ENCODE results near the gene METTL4. TPM values are rescaled to one million over a fixed set of nuclear protein-coding genes. Genes with fewer than 3 reads are reported as not detected.

The METTL4 gene
- 3.6 TPM for polyA plus RNA-seq (2012; ENCODE audit: insufficient read depth, insufficient read length, low read depth)

DNA sequence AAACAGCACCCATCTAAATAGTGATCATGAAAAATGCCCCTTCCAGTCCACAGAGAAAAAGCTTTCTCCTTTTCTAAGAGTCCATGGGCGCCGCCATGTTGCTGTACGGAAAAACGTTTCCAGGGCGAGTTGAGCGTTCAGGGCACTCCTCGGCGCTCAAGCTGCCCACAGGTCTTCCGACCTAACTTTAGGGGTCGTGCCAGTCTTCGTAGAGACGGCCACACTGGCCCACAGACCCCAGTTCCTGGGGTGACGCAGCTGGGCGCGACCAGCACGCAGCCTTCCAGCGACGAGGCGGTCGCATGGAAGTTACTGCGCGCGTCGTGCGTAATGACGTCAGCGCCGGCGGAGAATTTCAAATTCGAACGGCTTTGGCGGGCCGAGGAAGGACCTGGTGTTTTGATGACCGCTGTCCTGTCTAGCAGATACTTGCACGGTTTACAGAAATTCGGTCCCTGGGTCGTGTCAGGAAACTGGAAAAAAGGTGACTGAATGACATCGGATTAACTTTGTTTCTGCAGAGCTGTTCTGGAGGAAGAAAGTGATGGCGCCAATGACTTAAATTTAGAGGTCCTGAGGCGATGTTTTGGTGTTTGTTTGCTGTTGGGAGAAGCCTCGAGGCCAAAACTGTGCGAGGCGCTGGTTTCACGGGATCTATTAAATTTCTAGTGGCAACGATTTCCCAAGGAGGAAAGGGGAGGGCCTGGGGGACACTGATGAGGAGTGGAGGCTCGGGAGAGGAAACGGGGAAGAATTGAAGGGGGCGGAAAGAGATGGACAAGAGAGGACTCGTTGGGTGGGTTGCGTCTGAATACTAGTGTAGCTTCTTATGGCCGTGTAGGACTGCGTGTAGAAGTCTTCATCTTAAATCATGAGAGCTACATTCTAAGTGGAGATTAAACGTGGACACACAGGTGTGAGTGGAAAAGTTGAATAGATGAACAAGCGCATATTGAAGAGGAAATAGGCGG lies at the start of gene METTL4, which contains the start of gene NDC80:
METTL4 (minus strand) TSS at position 306 of the 971 bp plus-strand sequence. CDS start 4,289 bp downstream, outside the sequence.
NDC80 (plus strand) TSS at position 358 of the 971 bp plus-strand sequence. CDS start 1,429 bp downstream, outside the sequence.
- TF ChIP-seq CTCF (IDR thresholded peaks at IDR 0.05; ENCODE audit: low read depth, low read length), result no peak
- DNase-seq, result peak; percentile 81
- Histone ChIP-seq H3K4me3 (ENCODE audit: low read depth, low read length) (peak within 1 kb of the TSS; percentile 93), H3K9me3 (no peaks in the 10 kb centered on the region), H3K4me1 (no peaks in the 10 kb centered on the region), H3K27me3 (no peaks in the 10 kb centered on the region), H3K36me3 (peaks cover 3% of the 10 kb centered on the region)

DNA sequence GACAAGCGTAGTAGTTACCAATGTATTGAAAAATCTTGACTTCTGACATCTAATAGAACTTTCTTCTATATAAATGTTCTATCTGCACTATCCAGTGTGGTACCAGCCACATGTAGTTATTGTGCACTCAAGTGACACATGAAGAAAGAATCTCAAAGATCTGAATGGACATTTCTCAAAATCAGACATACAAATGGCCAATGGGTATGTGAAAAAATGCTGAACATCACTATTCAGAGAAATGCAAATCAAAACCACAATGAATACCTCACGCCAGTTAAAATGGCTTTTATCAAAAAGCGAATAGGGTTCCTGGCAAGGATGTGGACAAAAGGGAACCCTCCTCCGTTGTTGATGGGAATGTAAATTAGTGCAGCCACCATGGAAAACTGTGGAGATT lies 46.7 kb upstream of the METTL4 start:
- H3K9me3 ChIP-seq, result no peaks in the 10 kb centered on the region
- no peak overlapping the region for H3K4me3 ChIP-seq (ENCODE audit: low read depth, low read length)
- no peaks in the 10 kb centered on the region for H3K36me3 ChIP-seq
- no peak for DNase-seq
- no peaks in the 10 kb centered on the region for H3K4me1 ChIP-seq
- no peak for TF ChIP-seq CTCF (IDR thresholded peaks at IDR 0.05; ENCODE audit: low read depth, low read length)
- H3K27me3 ChIP-seq, result no peaks in the 10 kb centered on the region

GRCh38 chr18:2617401-2617998 lies 46.2 kb upstream of the METTL4 start:
- no peaks in the 10 kb centered on the region for H3K4me1 ChIP-seq
- no peaks in the 10 kb centered on the region for H3K27me3 ChIP-seq
- no peaks in the 10 kb centered on the region for H3K36me3 ChIP-seq
- DNase-seq, result no peak
- TF ChIP-seq CTCF (IDR thresholded peaks at IDR 0.05; ENCODE audit: low read depth, low read length), result no peak
- H3K9me3 ChIP-seq, result no peaks in the 10 kb centered on the region
- H3K4me3 ChIP-seq (ENCODE audit: low read depth, low read length), result no peak overlapping the region

- Histone ChIP-seq H3K36me3 (peaks cover 7% of the 10 kb centered on the region; the same call in 1 of the 2 replicates), H3K4me1 (no peaks in the 10 kb centered on the region), H3K9me3 (no peaks in the 10 kb centered on the region), H3K4me3 (ENCODE audit: low read depth, low read length) (no peak overlapping the region), H3K27me3 (no peaks in the 10 kb centered on the region)
- TF ChIP-seq CTCF (IDR thresholded peaks at IDR 0.05; ENCODE audit: low read depth, low read length), result no peak
- no peak for DNase-seq
Measured at GRCh38 chr18:2612996-2613395, 41.7 kb upstream of the METTL4 start.

GRCh38 chr18:2610549-2610948 lies 39.2 kb upstream of the METTL4 start:
- no peak for DNase-seq
- no peak for TF ChIP-seq CTCF (IDR thresholded peaks at IDR 0.05; ENCODE audit: low read depth, low read length)
- H3K4me1 ChIP-seq, result no peaks in the 10 kb centered on the region
- H3K27me3 ChIP-seq, result no peaks in the 10 kb centered on the region
- peaks cover 11% of the 10 kb centered on the region; the same call in 1 of the 2 replicates for H3K36me3 ChIP-seq
- no peak overlapping the region for H3K4me3 ChIP-seq (ENCODE audit: low read depth, low read length)
- no peaks in the 10 kb centered on the region for H3K9me3 ChIP-seq

Measured in BE2C (cell line).